ENCODE data around the gene NADK2.
"Not testable (repeated sequence)": the region's sequence is repeated elsewhere in the genome, so short reads cannot be mapped to it uniquely, and the experiment has no call there.

The NADK2 gene

GRCh38 chr5:36214436-36214835 lies 27.3 kb downstream of the NADK2 start:
- in situ Hi-C loops (cut with MboI; ENCODE audit: low sequenced_read_pairs), result no loop called here

- in situ Hi-C loops (cut with MboI; ENCODE audit: low sequenced_read_pairs), result no loop called here
Observed at GRCh38 chr5:36209664-36210063, 32.1 kb downstream of the NADK2 start.

GRCh38 chr5:36208786-36209185 lies 32.9 kb downstream of the NADK2 start:
- in situ Hi-C loops (cut with MboI; ENCODE audit: low sequenced_read_pairs), result no loop called here

- in situ Hi-C loops (cut with MboI; ENCODE audit: low sequenced_read_pairs), result no loop called here
Observed at GRCh38 chr5:36206913-36207312, 34.8 kb downstream of the NADK2 start.

GRCh38 chr5:36205329-36205728 lies 36.4 kb downstream of the NADK2 start:
- in situ Hi-C loops (cut with MboI; ENCODE audit: low sequenced_read_pairs), result no loop called here

GRCh38 chr5:36202521-36202961 lies 39.2 kb downstream of the NADK2 start:
- in situ Hi-C loops (cut with MboI; ENCODE audit: low sequenced_read_pairs), result no loop called here

- in situ Hi-C loops (cut with MboI; ENCODE audit: low sequenced_read_pairs), result no loop called here
Observed at GRCh38 chr5:36200513-36200912, 41.2 kb downstream of the NADK2 start.

- in situ Hi-C loops (cut with MboI; ENCODE audit: low sequenced_read_pairs), result no loop called here
Observed at GRCh38 chr5:36199620-36200019, 42.1 kb downstream of the NADK2 start.

GRCh38 chr5:36198783-36199182 lies 42.9 kb downstream of the NADK2 start:
- in situ Hi-C loops (cut with MboI; ENCODE audit: low sequenced_read_pairs), result not testable (repeated sequence)

GRCh38 chr5:36198281-36198680 lies 43.4 kb downstream of the NADK2 start:
- in situ Hi-C loops (cut with MboI; ENCODE audit: low sequenced_read_pairs), result no loop called here

GRCh38 chr5:36193746-36194145 lies 48.0 kb downstream of the NADK2 start:
- in situ Hi-C loops (cut with MboI; ENCODE audit: low sequenced_read_pairs), result no loop called here

GRCh38 chr5:36184408-36184807 lies 57.3 kb downstream of the NADK2 start:
- in situ Hi-C loops (cut with MboI; ENCODE audit: low sequenced_read_pairs), result not testable (repeated sequence)

- in situ Hi-C loops (cut with MboI; ENCODE audit: low sequenced_read_pairs), result no loop called here
Observed at GRCh38 chr5:36181774-36182173, 60.0 kb downstream of the NADK2 start.

- in situ Hi-C loops (cut with MboI; ENCODE audit: low sequenced_read_pairs), result no loop called here
Observed at GRCh38 chr5:36180556-36181350, 61.0 kb downstream of the NADK2 start.

- in situ Hi-C loops (cut with MboI; ENCODE audit: low sequenced_read_pairs), result no loop called here
Observed at GRCh38 chr5:36179950-36180349, 61.8 kb downstream of the NADK2 start.

GRCh38 chr5:36178524-36178890 lies 63.2 kb downstream of the NADK2 start:
- in situ Hi-C loops (cut with MboI; ENCODE audit: low sequenced_read_pairs), result no loop called here

- in situ Hi-C loops (cut with MboI; ENCODE audit: low sequenced_read_pairs), result no loop called here
Observed at GRCh38 chr5:36177715-36178523, 63.8 kb downstream of the NADK2 start.

GRCh38 chr5:36177154-36177553 lies 64.6 kb downstream of the NADK2 start:
- in situ Hi-C loops (cut with MboI; ENCODE audit: low sequenced_read_pairs), result no loop called here

- in situ Hi-C loops (cut with MboI; ENCODE audit: low sequenced_read_pairs), result no loop called here
Observed at GRCh38 chr5:36175043-36175442, 66.7 kb downstream of the NADK2 start.

GRCh38 chr5:36174119-36174518 lies 67.6 kb downstream of the NADK2 start:
- in situ Hi-C loops (cut with MboI; ENCODE audit: low sequenced_read_pairs), result no loop called here

GRCh38 chr5:36173426-36173825 lies 68.3 kb downstream of the NADK2 start:
- in situ Hi-C loops (cut with MboI; ENCODE audit: low sequenced_read_pairs), result no loop called here

- in situ Hi-C loops (cut with MboI; ENCODE audit: low sequenced_read_pairs), result no loop called here
Observed at GRCh38 chr5:36172599-36172998, 69.1 kb downstream of the NADK2 start.
